ENCODE results near the gene TTPAL. TPM values are rescaled to one million over a fixed set of nuclear protein-coding genes. Genes with fewer than 3 reads are reported as not detected.
A peak's percentile ranks its signal among the peaks of the same experiment; 100 is the strongest.

The TTPAL gene
- total RNA-seq = 8.0 and 8.7 TPM in 2 replicates
- polyA plus RNA-seq = 3.0 and 4.0 TPM in 2 replicates
- 3.4 and 3.6 TPM in 2 replicates for polyA plus RNA-seq (2011; cell fraction: cytosol; rRNA removed)
- polyA plus RNA-seq (2011; cell fraction: nucleus; rRNA removed) = 5.4 and 6.5 TPM in 2 replicates
- polyA plus RNA-seq (2012) = 7.1 and 7.9 TPM in 2 replicates
- 6.0 and 8.4 TPM in 2 replicates for polyA minus RNA-seq
- 6.2 TPM for polyA minus RNA-seq (2011; cell fraction: cytosol; rRNA and poly(A)+ RNA removed)
- polyA minus RNA-seq (2011; cell fraction: nucleus; rRNA and poly(A)+ RNA removed) = 3.6 and 5.3 TPM in 2 replicates
- percentile 51 among the genes with signal in this experiment for Bru-seq, nascent RNA
- BruChase-seq, experiment 1, labeled RNA remaining after a 6-hour chase = percentile 55 among the genes with signal in this experiment
- percentile 60 among the genes with signal in this experiment for BruChase-seq, experiment 2, labeled RNA remaining after a 2-hour chase
- long read RNA-seq, full-length matches to known transcripts = 8 of 19 reads
- long read RNA-seq, partial matches to known transcripts = 0 of 19 reads
- long read RNA-seq, other reads (novel, unspliced or antisense) = 11 of 19 reads

GRCh38 chr20:44475694-44476560 is at the start of gene TTPAL:
TSS of gene TTPAL (plus strand) at chr20:44475874. CDS start at chr20:44480000, 4,126 bp downstream.
- TF ChIP-seq FOS (IDR thresholded peaks at IDR 0.05; ENCODE audit: borderline replicate concordance, insufficient read depth, low read length) = no peak
- TF ChIP-seq JUN (IDR thresholded peaks at IDR 0.05; ENCODE audit: borderline replicate concordance, insufficient read depth, insufficient read length, low read depth) = no peak
- no peak for TF ChIP-seq MAX (IDR thresholded peaks at IDR 0.05; ENCODE audit: insufficient read depth, insufficient read length)
- TF ChIP-seq CTCF (IDR thresholded peaks at IDR 0.05; ENCODE audit: extremely low read depth in 1 of 2, insufficient read depth in 1 of 2, low read depth in 1 of 2, low read length in 2 of 2) = peak; percentile 4 to 28
- TF ChIP-seq POLR2AphosphoS5 (IDR thresholded peaks at IDR 0.05; ENCODE audit: insufficient read depth, low read depth, low read length) = peak; percentile 95
- no peak for TF ChIP-seq EZH2 (IDR thresholded peaks at IDR 0.05; ENCODE audit: borderline replicate concordance, low read depth, low read length, severe bottlenecking)
- peak; percentile 91 for TF ChIP-seq POLR2A (IDR thresholded peaks at IDR 0.05; ENCODE audit: low read depth, low read length)
- H4K20me1 ChIP-seq (replicated peaks; ENCODE audit: control insufficient read depth, extremely low read depth, insufficient read depth, low read length) = no peaks in the 10 kb centered on the region
- ChIA-PET CTCF (interaction anchor here (1.0 to 1.7 kb wide), 5 partner anchors 91 to 207 kb away, joined by 3 to 5 read pairs (median 4); no protein-coding TSS in a partner anchor), POLR2A (no interaction called here)
- peak within 1 kb of the TSS; percentile 90 for H3K4me2 ChIP-seq (ENCODE audit: insufficient read depth, low read length)
- no peaks in the 10 kb centered on the region for H3K9me1 ChIP-seq (replicated peaks; ENCODE audit: control insufficient read depth, extremely low read depth, insufficient read depth, low read length)
- H3K79me2 ChIP-seq (ENCODE audit: control insufficient read depth, insufficient read depth, low read length) = no peaks in the 10 kb centered on the region
- intact Hi-C loops (cut with micrococcal nuclease) = loop anchor here (1.0 to 10.0 kb wide), 4 partner anchors 47 to 409 kb away; partner anchors contain the start of genes SERINC3 and YWHAB
- no TSS peak for BruUV-seq (replicated peaks)
- peak within 1 kb of the TSS; percentile 56 for H3K27ac ChIP-seq (ENCODE audit: insufficient read depth, low read depth, low read length)
- no peaks in the 10 kb centered on the region for H3K9me3 ChIP-seq (replicated peaks; ENCODE audit: control insufficient read depth, insufficient read depth, low read length)
- dilution Hi-C loops (cut with MboI; ENCODE audit: extremely low pct_ligation_motif_present, low sequenced_read_pairs) = no loop called here
- peaks cover 13% of the 10 kb centered on the region for H3K4me1 ChIP-seq (ENCODE audit: control insufficient read depth, extremely low read depth, insufficient read depth, low read length)
- peak within 1 kb of the TSS; percentile 72 for H3K9ac ChIP-seq (replicated peaks; ENCODE audit: extremely low read depth, insufficient read depth, low read length)
- peak within 1 kb of the TSS; percentile 42 to 68 (median 52) for H3K4me3 ChIP-seq (replicated peaks in 1 of 3; ENCODE audit: insufficient read depth in 1 of 3, low read depth in 1 of 3, low read length in 3 of 3)
- H3K36me3 ChIP-seq (ENCODE audit: control insufficient read depth in 2 of 2, extremely low read depth in 1 of 2, insufficient read depth in 2 of 2, low read length in 2 of 2) = peaks cover 0 to 7% of the 10 kb centered on the region in 2 experiments
- H3K27me3 ChIP-seq (ENCODE audit: control insufficient read depth in 2 of 2, insufficient read depth in 2 of 2, low read length in 2 of 2) = peaks cover 0 to 4% of the 10 kb centered on the region in 2 experiments
- FAIRE-seq (peak; percentile 91), DNase-seq (ENCODE audit: low read depth, low spot score) (peak; percentile 83)
- H2AFZ ChIP-seq (ENCODE audit: low read depth, low read length) = peak within 1 kb of the TSS; percentile 88

Data from endothelial cell of umbilical vein (primary cell).